ENCODE data around the gene NPEPL1. TPM values are rescaled to one million over a fixed set of nuclear protein-coding genes. Genes with fewer than 3 reads are reported as not detected.

NPEPL1 gene
- polyA plus RNA-seq, 1 donor (not counting 4 experiments of a cell fraction or from before 2014, with no cell fraction given), result 4.4 TPM

- DNase-seq (ENCODE audit: low read depth, low spot score) (no peak), FAIRE-seq (no peak)
- no peak overlapping the region for H3K27ac ChIP-seq (ENCODE audit: control insufficient read depth, insufficient read depth, low read length)
- peaks cover 14% of the 10 kb centered on the region for H3K27me3 ChIP-seq (ENCODE audit: control insufficient read depth, extremely low read depth, insufficient read depth, low read length)
- H3K9me1 ChIP-seq (ENCODE audit: control insufficient read depth, extremely low read depth, insufficient read depth, low read length), result no peaks in the 10 kb centered on the region
- H3K4me2 ChIP-seq (ENCODE audit: control insufficient read depth, extremely low read depth, insufficient read depth, low read depth, low read length), result no peak overlapping the region
- dilution Hi-C loops (cut with MboI; ENCODE audit: extremely low pct_ligation_motif_present, low sequenced_read_pairs), result no loop called here
- TF ChIP-seq CTCF (optimal IDR thresholded peaks at IDR 0.05 in 1 of 3, IDR thresholded peaks at IDR 0.05 in 1 of 3, conservative IDR thresholded peaks at IDR 0.05 in 1 of 3; ENCODE audit: extremely low read depth in 1 of 3, insufficient read depth in 2 of 3, low read length in 3 of 3) (no peak), EZH2 (IDR thresholded peaks at IDR 0.05; ENCODE audit: low read length) (no peak)
- no peaks in the 10 kb centered on the region for H3K36me3 ChIP-seq (ENCODE audit: control insufficient read depth in 2 of 2, extremely low read depth in 1 of 2, insufficient read depth in 2 of 2, low read length in 2 of 2)
- H3K9ac ChIP-seq (ENCODE audit: control insufficient read depth, extremely low read depth, insufficient read depth, low read length), result no peak overlapping the region
- H3K79me2 ChIP-seq (ENCODE audit: control insufficient read depth, insufficient read depth, low read length), result no peaks in the 10 kb centered on the region
- no peak overlapping the region for H3K4me3 ChIP-seq (ENCODE audit: control insufficient read depth in 2 of 3, extremely low read depth in 1 of 3, insufficient read depth in 2 of 3, low read depth in 1 of 3, low read length in 3 of 3)
- no peaks in the 10 kb centered on the region for H3K9me3 ChIP-seq (ENCODE audit: control insufficient read depth, low read depth, low read length)
- H3K4me1 ChIP-seq (ENCODE audit: control insufficient read depth, extremely low read depth, insufficient read depth, low read length), result no peaks in the 10 kb centered on the region
- no peak overlapping the region for H2AFZ ChIP-seq (ENCODE audit: control insufficient read depth, low read length)
- no peaks in the 10 kb centered on the region for H4K20me1 ChIP-seq (ENCODE audit: control insufficient read depth, extremely low read depth, insufficient read depth, low read length)
Observed at GRCh38 chr20:58718121-58718563, 25.5 kb downstream of the NPEPL1 start.

GRCh38 chr20:58718729-58719128 lies 26.1 kb downstream of the NPEPL1 start:
- TF ChIP-seq EZH2 (IDR thresholded peaks at IDR 0.05; ENCODE audit: low read length), result no peak
- no peak for TF ChIP-seq CTCF (optimal IDR thresholded peaks at IDR 0.05 in 1 of 3, IDR thresholded peaks at IDR 0.05 in 1 of 3, conservative IDR thresholded peaks at IDR 0.05 in 1 of 3; ENCODE audit: extremely low read depth in 1 of 3, insufficient read depth in 2 of 3, low read length in 3 of 3)
- Histone ChIP-seq H3K4me1 (ENCODE audit: control insufficient read depth, extremely low read depth, insufficient read depth, low read length) (no peaks in the 10 kb centered on the region), H3K9me3 (ENCODE audit: control insufficient read depth, low read depth, low read length) (no peaks in the 10 kb centered on the region), H2AFZ (ENCODE audit: control insufficient read depth, low read length) (no peak overlapping the region), H3K27ac (ENCODE audit: control insufficient read depth, insufficient read depth, low read length) (no peak overlapping the region), H3K27me3 (ENCODE audit: control insufficient read depth, extremely low read depth, insufficient read depth, low read length) (peaks cover 20% of the 10 kb centered on the region), H3K9me1 (ENCODE audit: control insufficient read depth, extremely low read depth, insufficient read depth, low read length) (no peaks in the 10 kb centered on the region), H4K20me1 (ENCODE audit: control insufficient read depth, extremely low read depth, insufficient read depth, low read length) (no peaks in the 10 kb centered on the region), H3K4me2 (ENCODE audit: control insufficient read depth, extremely low read depth, insufficient read depth, low read depth, low read length) (no peak overlapping the region), H3K9ac (ENCODE audit: control insufficient read depth, extremely low read depth, insufficient read depth, low read length) (no peak overlapping the region), H3K79me2 (ENCODE audit: control insufficient read depth, insufficient read depth, low read length) (no peaks in the 10 kb centered on the region), H3K36me3 (ENCODE audit: control insufficient read depth in 2 of 2, extremely low read depth in 1 of 2, insufficient read depth in 2 of 2, low read length in 2 of 2) (no peaks in the 10 kb centered on the region), H3K4me3 (ENCODE audit: control insufficient read depth in 2 of 3, extremely low read depth in 1 of 3, insufficient read depth in 2 of 3, low read depth in 1 of 3, low read length in 3 of 3) (no peak overlapping the region)
- DNase-seq (ENCODE audit: low read depth, low spot score), result no peak
- dilution Hi-C loops (cut with MboI; ENCODE audit: extremely low pct_ligation_motif_present, low sequenced_read_pairs), result no loop called here
- no peak for FAIRE-seq
